Measurements from ENCODE around the gene PALM.

Gene PALM

GRCh38 chr19:718991-719512, 10.3 kb downstream of the PALM start:
- Histone ChIP-seq H3K4me1 (ENCODE audit: insufficient read depth, low read length, severe bottlenecking) (no peaks in the 10 kb centered on the region), H3K4me2 (ENCODE audit: low read length) (no peak overlapping the region), H3F3A (ENCODE audit: insufficient read depth, low read length) (no peaks in the 10 kb centered on the region), H3K9me2 (ENCODE audit: low read depth, low read length) (no peaks in the 10 kb centered on the region), H3K9me3 (ENCODE audit: low read length) (no peaks in the 10 kb centered on the region), H2AFZ (ENCODE audit: low read length) (no peak overlapping the region), H3K36me3 (ENCODE audit: insufficient read depth, low read length) (no peaks in the 10 kb centered on the region), H3K27ac (ENCODE audit: low read depth, low read length, poor library complexity, severe bottlenecking) (no peak overlapping the region), H4K20me1 (ENCODE audit: insufficient read depth, low read length) (no peaks in the 10 kb centered on the region), H3K4me3 (ENCODE audit: low read depth, low read length, poor library complexity, severe bottlenecking) (no peak overlapping the region), H3K9ac (ENCODE audit: low read length) (no peak overlapping the region), H3K27me3 (ENCODE audit: insufficient read depth, low read length) (peaks cover 17% of the 10 kb centered on the region; the same call in 1 of the 2 replicates), H3K79me2 (ENCODE audit: insufficient read depth, low read length) (no peaks in the 10 kb centered on the region)
- no peak for TF ChIP-seq EZH2 (IDR thresholded peaks at IDR 0.05; ENCODE audit: borderline replicate concordance, low read length)
- no peak for TF ChIP-seq CTCF (IDR thresholded peaks at IDR 0.05; ENCODE audit: low read length)

GRCh38 chr19:719636-720344, 11.1 kb downstream of the PALM start:
- H3K36me3 ChIP-seq (ENCODE audit: insufficient read depth, low read length) = no peaks in the 10 kb centered on the region
- no peak overlapping the region for H3K9ac ChIP-seq (ENCODE audit: low read length)
- H3K4me1 ChIP-seq (ENCODE audit: insufficient read depth, low read length, severe bottlenecking) = no peaks in the 10 kb centered on the region
- no peaks in the 10 kb centered on the region for H3K9me2 ChIP-seq (ENCODE audit: low read depth, low read length)
- H3K79me2 ChIP-seq (ENCODE audit: insufficient read depth, low read length) = no peaks in the 10 kb centered on the region
- no peak overlapping the region for H3K4me2 ChIP-seq (ENCODE audit: low read length)
- no peaks in the 10 kb centered on the region for H4K20me1 ChIP-seq (ENCODE audit: insufficient read depth, low read length)
- H2AFZ ChIP-seq (ENCODE audit: low read length) = no peak overlapping the region
- TF ChIP-seq CTCF (IDR thresholded peaks at IDR 0.05; ENCODE audit: low read length) = no peak
- no peak for TF ChIP-seq EZH2 (IDR thresholded peaks at IDR 0.05; ENCODE audit: borderline replicate concordance, low read length)
- no peak overlapping the region for H3K27ac ChIP-seq (ENCODE audit: low read depth, low read length, poor library complexity, severe bottlenecking)
- no peak overlapping the region for H3K4me3 ChIP-seq (ENCODE audit: low read depth, low read length, poor library complexity, severe bottlenecking)
- H3K27me3 ChIP-seq (ENCODE audit: insufficient read depth, low read length) = peaks cover 15% of the 10 kb centered on the region; the same call in 1 of the 2 replicates
- no peaks in the 10 kb centered on the region for H3F3A ChIP-seq (ENCODE audit: insufficient read depth, low read length)
- H3K9me3 ChIP-seq (ENCODE audit: low read length) = no peaks in the 10 kb centered on the region

GRCh38 chr19:720345-721160, 11.8 kb downstream of the PALM start:
- no peaks in the 10 kb centered on the region for H3K79me2 ChIP-seq (ENCODE audit: insufficient read depth, low read length)
- H3K4me1 ChIP-seq (ENCODE audit: insufficient read depth, low read length, severe bottlenecking) = no peaks in the 10 kb centered on the region
- H3F3A ChIP-seq (ENCODE audit: insufficient read depth, low read length) = no peaks in the 10 kb centered on the region
- no peaks in the 10 kb centered on the region for H4K20me1 ChIP-seq (ENCODE audit: insufficient read depth, low read length)
- H3K4me3 ChIP-seq (ENCODE audit: low read depth, low read length, poor library complexity, severe bottlenecking) = no peak overlapping the region
- no peak overlapping the region for H3K4me2 ChIP-seq (ENCODE audit: low read length)
- H3K36me3 ChIP-seq (ENCODE audit: insufficient read depth, low read length) = no peaks in the 10 kb centered on the region
- no peak overlapping the region for H2AFZ ChIP-seq (ENCODE audit: low read length)
- no peak overlapping the region for H3K9ac ChIP-seq (ENCODE audit: low read length)
- no peak for TF ChIP-seq CTCF (IDR thresholded peaks at IDR 0.05; ENCODE audit: low read length)
- TF ChIP-seq EZH2 (IDR thresholded peaks at IDR 0.05; ENCODE audit: borderline replicate concordance, low read length) = no peak
- peaks cover 9% of the 10 kb centered on the region; the same call in 1 of the 2 replicates for H3K27me3 ChIP-seq (ENCODE audit: insufficient read depth, low read length)
- H3K27ac ChIP-seq (ENCODE audit: low read depth, low read length, poor library complexity, severe bottlenecking) = no peak overlapping the region
- H3K9me3 ChIP-seq (ENCODE audit: low read length) = no peaks in the 10 kb centered on the region
- no peaks in the 10 kb centered on the region for H3K9me2 ChIP-seq (ENCODE audit: low read depth, low read length)

All from OCI-LY1 (cell line).